DMS79 treated with DMSO at 0.1 percent for 48 hours (cell line): Measurements from ENCODE around the gene PADI1.

Experiments
- DNase-seq: peaks from one replicate; lab custom pipeline; 2025; lab: John Stamatoyannopoulos, UW

Gene PADI1, protein sequence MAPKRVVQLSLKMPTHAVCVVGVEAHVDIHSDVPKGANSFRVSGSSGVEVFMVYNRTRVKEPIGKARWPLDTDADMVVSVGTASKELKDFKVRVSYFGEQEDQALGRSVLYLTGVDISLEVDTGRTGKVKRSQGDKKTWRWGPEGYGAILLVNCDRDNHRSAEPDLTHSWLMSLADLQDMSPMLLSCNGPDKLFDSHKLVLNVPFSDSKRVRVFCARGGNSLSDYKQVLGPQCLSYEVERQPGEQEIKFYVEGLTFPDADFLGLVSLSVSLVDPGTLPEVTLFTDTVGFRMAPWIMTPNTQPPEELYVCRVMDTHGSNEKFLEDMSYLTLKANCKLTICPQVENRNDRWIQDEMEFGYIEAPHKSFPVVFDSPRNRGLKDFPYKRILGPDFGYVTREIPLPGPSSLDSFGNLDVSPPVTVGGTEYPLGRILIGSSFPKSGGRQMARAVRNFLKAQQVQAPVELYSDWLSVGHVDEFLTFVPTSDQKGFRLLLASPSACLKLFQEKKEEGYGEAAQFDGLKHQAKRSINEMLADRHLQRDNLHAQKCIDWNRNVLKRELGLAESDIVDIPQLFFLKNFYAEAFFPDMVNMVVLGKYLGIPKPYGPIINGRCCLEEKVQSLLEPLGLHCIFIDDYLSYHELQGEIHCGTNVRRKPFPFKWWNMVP

DNA sequence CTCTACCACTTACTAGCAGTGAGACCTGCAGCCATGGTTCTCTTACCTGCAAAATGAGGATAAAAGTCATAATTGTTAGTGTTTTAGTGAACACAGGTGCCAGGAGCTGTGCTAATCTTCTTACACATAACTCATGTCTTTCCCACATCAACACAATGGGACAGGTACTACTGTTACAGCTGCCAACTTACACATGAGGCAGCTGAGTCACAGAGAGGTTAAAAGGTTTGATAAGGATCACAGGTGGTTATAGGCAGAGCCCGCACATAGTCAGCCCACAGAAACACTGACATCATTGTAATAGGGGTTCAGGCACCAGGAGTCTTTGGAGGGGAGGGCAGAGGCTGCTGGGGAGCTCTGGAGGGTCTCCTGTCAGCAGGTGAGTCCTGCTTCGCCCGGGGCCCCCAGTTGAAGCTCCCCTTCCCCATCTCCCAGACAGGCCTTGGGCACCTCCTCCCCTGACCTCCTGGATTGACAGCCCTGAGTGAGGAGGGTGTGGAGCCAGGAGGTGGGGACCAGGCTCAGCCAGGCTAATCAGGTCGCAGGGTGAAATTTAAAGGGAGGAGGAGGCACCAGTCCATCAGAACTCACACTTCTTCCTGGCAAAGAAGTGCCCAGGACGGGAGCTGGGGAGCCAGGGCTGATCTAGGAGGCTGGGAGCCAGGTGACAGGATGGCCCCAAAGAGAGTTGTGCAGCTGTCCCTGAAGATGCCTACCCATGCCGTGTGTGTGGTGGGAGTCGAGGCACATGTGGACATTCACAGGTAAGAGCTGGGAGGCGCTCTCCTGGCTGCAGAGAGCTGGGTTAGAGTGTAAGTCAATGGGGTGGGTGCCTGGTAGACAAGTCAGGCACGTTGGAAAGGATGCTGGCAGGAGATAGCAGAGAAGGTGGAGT, at the start of gene PADI1:
Gene PADI1, plus strand, starts transcription at position 583 of the 895 bp plus-strand sequence. Its CDS starts 90 bp downstream, at position 673.
- DNase-seq = no peak

DNA sequence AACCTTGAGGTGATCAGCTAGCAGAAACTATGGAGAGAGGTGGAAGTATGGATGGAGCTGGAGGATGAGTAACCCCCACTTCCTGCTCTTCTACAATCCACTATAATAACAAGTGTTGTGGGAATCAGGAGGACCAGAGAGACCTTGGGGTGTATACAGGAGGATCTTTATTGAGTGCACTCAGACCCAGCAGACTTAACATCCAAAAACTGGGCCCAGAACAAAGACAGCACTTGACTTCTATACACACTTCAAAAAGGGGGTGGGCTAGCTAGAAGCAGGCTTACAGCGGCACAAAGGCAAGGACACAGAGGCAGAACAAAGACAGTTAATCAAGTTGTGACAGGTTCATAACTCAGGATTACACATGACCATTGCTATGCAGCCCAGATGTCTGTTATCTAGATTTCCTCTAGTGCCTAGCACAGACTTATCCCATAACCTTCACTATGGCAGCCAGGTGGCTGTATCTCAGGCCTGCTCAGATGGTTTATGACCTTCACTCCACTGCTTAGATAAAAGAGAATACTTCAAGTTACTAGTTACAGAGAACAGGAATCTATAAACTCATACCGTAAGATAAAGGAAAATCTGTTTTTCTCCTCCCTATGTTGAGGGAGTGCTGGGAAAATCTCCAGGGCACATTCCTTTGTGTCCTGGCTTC, 49.5 kb upstream of the PADI1 start:
- DNase-seq = no peak

DNA sequence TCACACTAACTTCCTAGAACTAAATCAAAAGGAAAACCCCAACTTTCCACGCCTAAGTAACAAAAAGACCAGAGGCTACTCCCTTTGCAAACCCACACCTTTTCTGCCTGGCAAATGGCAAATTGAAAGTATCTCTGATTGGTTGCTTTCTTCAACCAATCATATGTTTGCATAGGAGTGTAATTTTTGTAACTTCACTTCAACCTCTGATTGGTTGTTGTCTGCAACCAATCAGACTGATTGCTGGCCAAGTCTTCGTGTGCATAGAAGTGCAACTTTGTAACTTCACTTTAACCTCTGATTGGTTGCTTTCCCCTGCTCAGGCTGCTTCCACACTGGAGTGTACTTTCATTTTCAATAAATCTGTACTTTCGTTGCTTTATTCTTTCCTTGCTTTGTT, 48.8 kb upstream of the PADI1 start:
- no peak for DNase-seq

DNA sequence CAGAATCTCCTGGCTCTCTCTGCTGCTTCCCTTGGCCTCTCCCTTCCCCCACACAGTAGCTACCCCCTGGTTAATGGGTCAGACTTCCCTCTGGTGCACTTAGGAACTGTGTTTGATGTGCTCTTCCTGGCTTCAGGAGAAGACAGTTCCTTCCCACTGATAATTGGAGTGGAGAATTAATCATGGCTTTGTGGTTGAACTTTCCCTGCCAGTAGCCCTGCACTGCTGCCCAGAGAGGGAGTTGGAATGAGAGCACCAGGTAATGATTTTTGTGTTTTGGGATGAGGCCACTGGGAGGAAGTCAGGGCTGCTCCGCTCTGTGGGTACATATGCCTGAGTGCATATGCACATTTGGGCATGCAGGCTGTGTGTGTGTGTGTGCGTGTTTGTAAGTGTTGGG, 46.0 kb upstream of the PADI1 start:
- no peak for DNase-seq

DNA sequence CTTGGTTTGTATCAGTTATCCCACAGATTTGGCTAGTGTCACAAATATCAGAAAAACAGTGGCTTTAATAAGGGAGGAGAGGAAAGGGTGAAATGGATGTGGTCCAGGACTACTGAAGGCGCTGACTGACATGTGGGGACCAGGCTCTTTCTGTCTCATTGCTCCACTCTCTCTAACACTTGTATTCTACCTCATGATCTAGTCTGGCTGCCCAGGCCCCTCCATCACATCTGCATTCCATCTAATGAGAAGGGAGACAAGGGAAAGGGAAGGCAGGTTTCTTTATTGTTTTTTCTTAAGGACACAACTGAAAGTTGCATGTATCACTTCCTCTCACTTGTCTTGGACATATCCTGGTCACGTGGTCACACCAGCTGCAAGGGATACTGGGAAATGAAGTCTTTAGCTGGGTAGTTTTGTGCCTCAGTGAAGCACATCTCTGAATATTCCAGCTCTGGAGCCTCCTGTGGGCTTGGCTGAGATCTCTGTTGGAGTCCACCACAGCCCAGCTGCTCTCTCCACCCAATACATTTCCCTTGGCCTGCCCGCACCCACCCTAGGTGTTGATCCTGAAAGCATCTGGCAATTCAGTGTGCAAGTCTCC, 43.7 kb upstream of the PADI1 start:
- DNase-seq = no peak

DNA sequence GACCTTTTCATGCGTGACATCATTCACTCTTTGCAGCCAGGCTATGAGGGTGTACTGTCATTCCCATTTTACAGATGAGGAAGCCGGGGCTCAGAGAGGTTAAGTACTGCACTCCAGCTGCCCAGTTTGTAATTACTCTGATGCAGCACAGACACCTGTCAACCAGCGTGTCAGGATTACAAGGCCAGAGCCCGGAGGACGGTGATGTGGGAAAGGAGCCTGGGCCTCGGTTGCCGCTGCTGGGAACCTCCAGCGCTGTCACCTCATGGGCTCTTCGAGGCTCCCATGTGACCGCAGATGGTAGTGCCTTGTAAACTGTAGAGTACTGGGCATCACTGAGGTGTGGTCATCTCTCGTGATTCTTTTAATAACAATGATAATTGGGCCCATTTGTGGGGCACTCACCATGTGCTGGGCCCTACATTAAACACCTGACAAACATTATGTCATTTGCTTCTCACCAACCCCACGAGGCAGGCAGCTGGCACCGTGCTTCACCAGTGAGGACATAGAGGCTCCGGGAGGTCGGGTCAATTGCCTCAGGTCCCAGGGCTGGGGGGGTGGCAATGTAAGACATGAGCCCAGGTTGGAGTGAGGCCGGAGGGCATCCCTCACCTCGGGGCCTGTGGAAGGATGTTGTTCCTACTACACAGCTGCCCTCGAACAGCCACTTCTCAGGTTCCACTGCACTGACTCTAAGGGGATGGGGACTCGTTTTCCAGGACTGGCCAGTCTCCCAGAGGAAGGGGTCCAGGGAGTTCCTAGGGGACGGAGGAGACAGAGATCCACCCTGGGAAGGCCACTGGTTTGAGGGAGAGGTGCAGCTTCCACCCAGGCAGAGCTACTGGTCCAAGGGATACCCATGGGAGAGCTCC, 42.8 kb upstream of the PADI1 start:
- DNase-seq = no peak

DNA sequence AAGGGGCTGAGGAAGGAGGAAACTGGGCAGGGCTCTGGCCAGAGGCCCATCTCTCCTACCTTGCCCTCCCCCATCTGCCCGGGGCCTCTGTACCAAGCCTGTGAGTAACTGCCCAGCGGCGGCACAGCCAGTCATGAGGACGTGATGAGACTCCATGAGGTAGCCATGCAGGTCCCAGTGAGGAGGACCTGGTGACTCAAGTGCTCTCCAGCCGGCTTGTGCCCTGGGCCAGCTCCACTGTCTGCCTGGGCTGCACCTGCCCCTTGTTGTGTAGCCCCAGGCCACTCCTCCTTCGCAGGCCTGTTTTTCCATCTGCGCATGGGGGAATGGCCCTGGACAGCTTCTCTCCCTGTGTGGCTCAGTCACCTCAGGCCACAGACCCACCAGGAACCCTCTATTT, 42.0 kb upstream of the PADI1 start:
- DNase-seq = peak; percentile 11

DNA sequence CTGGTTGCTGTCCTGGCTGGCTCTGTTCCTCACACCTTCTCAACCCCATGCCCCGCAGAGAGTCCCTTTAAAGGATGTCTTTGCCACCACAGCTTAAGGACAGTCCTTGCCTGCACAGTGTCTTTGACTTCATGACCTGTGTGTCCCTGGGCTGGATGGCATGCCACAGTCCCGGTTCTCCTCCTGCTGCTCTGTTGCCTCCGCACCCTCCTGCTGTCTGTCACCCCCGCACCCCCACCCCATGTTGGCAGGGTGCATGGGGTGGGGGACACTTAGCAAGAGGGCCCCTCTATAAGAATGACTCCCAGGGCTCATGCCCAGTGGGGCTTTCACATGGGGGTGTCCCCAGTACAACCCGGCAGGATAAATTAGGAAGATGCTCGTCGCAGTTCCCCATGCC, 41.6 kb upstream of the PADI1 start:
- no peak for DNase-seq

DNA sequence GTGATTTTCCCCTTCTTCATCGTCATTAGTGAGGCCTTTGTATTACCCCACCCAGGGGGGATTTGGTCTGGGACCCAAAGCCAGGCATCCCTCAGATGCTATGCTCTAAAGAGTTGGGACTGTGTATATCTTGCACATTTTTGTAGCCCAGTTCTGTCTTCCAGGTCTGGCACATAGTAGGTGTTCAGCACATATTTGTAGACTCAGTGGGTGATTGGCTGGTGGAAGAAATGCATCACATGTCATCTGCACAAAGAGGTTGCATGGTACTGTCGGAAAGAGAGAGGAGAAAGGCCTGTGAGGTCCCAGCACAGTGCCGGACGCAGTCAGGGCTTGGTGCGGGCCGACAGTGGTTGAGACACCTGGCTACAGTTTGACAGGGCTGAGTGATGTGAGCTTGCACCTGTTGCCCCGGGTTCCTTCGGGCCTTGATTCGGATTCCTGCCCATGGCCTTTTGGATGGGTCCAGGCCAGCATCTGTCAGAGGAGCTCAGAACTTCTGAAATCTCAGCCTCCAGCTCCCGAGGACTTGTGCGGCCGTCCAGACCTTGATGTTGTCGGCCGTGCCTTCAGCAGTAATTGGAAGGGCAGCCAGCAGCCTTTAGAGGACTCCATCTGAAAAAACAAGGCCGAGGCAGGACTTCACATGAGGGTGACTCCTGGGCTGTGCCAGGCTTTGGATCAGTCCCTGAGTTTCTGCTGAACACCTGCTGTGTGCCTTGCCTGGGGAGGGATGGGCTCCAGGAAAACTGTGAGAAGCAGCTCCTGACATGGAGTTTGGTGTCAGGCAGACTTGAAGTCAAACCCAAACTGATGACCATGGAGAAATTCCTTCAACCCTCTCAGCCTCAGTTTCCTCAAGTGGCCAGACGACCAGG, 40.9 kb upstream of the PADI1 start:
- DNase-seq = no peak

DNA sequence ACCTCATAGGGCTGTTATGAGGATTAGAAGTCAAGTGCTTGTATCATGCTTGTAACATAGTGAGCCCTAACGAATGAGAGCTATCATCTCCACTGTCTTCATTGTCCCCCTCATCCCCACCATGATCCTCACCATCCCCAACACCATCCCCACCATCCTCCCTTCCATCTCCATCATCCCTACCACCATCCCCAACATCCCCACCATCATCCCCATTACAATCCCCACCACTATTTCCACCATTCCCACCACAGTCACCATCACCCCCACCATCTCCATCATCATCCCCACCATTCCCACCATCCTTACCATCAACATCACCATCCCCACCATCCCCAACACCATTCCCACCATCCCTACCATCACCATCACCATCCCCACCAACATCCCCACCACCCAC, 39.1 kb upstream of the PADI1 start:
- DNase-seq = no peak

DNA sequence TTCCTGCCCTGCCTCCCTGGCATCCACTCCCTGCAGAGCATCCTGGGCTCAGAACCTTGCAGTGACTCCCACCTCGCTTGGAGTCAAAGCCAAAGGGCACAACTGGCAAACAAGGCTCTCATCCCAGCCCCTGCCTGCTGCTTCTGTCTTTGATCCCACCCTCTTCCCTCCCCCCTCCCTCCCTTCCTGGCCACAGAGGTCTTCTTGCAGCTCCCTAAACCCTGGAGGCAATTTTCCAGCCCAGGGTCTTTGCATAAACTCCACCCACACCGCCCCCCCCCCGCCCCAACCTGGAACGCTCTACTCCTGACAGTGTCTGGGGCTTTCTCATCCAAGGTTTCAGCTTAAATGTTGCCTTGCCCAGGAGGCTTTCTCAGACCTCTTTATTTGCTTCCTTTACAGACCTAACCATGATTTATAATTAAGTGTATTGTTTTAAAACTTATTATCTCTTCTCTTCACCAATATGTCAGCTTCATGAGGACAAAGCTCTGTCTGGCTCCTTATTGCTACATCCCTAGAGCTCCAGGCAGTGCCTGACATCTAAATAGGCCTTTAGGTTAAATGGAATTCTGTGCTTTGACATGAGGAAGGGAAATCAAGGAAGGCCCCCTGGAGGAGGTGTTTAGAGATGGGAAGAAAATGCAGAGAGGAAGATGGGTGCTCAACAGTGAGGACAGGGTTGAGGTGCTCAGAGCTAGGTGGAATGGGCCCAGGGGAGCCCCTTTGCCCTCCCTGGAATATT, 37.7 kb upstream of the PADI1 start:
- DNase-seq = no peak

DNA sequence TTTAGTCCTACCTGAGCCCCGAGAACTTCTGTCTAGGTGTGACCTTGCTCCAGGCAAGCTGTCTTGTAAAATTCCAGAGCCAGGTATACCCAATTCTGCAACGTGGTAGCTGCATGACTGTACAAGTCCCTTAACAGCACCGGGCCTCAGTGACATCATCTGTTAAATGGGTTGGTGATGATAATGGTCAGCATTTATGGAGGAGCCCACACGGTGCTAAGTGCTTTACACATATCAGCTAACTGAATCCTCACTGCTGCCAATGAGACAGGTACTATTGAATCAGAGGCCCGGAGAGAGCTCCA, 37.2 kb upstream of the PADI1 start:
- DNase-seq = no peak

DNA sequence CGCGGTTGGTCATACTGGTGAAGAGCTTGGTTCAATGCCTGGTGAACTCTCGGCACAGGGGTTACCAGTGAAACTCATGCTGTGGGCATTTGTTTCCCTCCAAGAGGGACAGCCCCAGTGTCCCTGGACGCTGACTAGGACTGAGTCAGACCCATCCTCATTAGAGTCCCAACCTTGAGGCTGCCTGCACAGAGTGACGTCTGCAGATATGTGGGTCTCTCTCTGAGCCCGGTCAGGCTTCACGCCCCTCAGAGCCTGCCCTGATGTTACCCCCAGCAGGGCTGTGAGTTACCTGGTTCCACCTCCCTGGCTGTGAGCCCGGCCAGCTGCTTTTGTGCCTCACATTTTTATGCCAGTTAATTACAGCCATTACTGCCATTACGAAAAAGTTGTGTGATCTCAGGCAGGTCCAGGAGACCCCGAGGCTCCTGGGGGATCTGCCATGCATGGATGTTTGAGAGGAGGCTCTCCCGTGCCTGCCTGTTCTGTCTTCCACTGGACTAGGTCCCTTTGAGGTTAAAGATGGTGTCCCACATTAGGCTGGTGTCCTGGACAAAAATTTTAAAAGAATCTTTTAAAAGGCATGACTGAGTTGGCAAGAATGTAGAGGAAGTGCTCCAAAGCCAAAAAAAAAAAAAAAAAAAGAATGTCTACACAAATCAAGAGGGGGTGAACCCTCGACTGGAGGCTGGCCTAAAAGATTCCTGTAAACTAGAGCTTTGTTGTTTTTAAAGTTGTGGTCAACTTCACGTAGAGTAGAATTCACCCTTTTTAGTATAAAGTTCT, 36.6 kb upstream of the PADI1 start:
- peak; percentile 20 for DNase-seq

DNA sequence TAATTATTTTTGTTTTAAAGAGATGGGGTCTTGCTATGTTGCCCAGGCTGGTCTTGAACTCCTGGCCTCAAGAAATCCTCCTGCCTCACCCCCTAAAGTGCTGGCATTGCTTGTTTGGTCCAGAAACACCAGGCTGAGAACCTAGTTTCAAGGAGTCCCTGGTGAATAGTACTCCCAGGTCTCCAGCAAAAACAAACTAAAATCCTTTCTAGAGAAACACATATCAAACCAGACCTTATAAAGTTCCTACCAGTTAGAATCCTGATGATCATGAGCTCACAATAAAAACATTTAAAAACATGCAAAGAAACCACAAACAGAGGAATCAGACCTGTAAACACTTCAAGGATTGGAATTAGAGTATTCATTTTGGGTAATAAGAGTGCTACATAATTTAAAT, 34.4 kb upstream of the PADI1 start:
- no peak for DNase-seq

DNA sequence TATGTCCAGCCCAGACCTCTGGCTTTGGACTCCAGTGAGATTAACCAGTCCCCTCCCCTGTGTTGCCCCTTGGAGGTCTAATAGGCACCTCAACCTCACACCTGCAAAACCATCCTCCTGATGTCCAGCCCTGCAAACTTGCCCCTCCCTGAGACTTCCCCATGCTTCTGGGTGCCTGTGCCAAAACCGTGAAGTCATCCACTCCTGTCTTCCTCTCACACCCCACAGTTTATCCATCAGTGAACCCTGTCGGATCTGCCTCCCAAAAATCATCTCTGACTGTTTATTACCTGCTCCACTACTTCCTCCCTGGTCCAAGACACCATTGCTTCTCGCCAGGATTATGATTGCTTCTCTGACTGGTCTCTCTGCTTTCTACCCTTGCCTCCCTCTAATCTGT, 31.7 kb upstream of the PADI1 start:
- DNase-seq = no peak

DNA sequence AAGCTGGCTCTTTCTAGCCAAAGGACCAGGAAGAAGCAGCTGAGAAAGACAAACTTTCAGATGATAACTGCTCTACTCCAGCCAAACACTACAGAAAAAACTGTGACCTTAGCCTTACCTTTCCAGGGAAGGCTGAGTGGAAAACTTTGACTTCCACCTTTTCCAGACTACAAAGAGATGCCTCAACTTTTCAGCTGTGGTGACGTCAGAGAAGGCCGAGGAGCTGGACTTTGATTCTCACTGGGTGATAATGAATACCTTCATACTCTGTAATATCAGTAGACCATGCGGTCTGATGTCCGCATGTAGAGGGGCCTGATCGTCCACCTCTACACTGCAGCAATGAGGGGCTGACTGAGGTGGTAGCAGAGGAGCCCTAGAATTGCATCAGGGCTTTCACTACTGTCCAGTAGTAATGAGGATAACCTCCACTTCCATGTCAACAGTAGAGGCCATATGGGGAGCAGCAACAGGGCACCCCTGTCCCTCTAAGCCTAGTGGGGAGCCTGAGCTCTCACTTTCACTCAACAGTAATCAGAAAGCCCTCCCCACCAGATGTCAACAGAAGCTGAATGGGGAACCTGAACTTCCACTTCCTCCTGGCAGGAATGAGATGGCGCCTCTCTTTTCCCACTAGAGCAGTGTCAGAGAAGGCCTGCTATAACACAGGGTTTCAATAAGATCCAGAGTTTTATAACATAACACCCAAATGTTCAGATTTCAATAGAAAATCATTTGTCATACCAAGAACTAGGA, 28.4 kb upstream of the PADI1 start:
- no peak for DNase-seq

DNA sequence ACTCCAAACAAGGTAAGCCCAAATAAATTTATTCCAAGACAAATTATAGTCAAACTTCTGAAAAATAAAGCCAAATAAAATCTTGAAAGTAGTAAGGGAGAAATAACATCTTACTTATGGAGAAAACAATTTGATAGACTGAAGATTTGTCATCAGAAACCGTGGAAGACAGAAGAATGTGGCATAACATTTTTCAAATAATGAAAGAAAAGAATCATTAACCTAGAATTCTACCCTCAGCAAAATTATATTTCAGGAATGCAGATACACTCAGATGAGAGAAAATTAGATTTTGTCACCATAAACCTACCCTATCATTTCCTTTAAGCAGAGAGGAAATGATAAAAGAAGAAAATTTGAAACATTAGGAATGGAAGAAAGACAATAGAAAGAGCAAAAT, 27.3 kb upstream of the PADI1 start:
- DNase-seq = no peak
